AG09319 (cell line): ENCODE data around the gene FHIT.

Experiments used
- DNase-seq: peaks from one replicate; pipeline ENCODE4 v3.0.0-alpha.2; 2010; ENCODE audit warnings: low read depth; ENCODE audit errors: extremely low read depth
- TF ChIP-seq, protein P1 (sequence below): IDR thresholded peaks from 2 replicates; pipeline ENCODE4 v1.5.1; 2011; ENCODE audit warnings: low read depth, mild to moderate bottlenecking, inconsistent platforms, low read length, moderate library complexity

FHIT gene

GRCh38 chr3:60010781-60011180 lies 1240.5 kb downstream of the FHIT start:
- no peak for DNase-seq
- TF ChIP-seq, protein P1, sequence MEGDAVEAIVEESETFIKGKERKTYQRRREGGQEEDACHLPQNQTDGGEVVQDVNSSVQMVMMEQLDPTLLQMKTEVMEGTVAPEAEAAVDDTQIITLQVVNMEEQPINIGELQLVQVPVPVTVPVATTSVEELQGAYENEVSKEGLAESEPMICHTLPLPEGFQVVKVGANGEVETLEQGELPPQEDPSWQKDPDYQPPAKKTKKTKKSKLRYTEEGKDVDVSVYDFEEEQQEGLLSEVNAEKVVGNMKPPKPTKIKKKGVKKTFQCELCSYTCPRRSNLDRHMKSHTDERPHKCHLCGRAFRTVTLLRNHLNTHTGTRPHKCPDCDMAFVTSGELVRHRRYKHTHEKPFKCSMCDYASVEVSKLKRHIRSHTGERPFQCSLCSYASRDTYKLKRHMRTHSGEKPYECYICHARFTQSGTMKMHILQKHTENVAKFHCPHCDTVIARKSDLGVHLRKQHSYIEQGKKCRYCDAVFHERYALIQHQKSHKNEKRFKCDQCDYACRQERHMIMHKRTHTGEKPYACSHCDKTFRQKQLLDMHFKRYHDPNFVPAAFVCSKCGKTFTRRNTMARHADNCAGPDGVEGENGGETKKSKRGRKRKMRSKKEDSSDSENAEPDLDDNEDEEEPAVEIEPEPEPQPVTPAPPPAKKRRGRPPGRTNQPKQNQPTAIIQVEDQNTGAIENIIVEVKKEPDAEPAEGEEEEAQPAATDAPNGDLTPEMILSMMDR = no peak

DNA sequence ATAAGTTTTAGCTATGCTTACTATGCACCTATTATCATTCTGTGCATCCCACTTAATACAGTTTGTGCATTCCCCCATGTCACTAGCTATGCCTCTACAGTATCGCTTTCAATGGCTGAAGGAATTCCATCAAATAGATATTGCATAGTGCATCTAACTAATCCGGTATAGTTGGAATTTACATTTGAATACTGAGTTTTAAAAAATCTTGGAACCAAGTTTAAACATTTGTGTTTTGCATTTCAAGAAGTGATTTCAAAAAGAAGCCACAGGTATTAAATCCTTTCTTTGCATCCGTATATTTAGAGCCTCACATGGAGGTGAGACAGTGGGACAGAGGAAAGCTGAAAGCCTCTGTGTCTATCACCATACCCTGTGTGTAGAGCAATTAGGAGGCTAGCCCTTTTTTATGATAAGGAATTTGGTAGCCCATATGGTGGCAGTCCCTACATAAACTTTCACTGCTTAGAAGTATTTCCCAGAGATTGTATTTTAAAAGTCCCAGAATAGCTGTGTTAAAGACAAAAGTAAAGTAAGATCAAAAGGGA lies 1241.2 kb downstream of the FHIT start:
- DNase-seq = no peak
- TF ChIP-seq, protein P1 = no peak

DNA sequence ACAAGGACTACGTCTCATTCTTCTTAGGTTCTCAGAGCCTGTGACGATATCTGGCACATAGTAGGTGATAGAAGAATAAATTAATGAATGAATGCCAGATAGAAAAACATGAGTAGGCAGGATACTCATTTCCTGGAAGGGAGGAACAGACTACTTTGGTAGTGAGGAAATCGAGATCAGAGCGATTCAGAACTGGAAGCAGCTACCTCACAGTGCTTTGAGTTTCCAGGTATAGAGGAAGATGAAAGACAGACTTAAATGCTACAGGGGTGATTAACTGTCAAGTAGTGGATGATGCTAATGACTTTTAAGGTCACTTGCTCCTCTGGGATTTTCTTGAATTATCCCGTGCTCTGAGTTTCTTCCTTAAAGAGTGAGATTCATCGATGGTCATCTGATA lies 1249.9 kb downstream of the FHIT start:
- DNase-seq = no peak
- TF ChIP-seq, protein P1 = no peak

DNA sequence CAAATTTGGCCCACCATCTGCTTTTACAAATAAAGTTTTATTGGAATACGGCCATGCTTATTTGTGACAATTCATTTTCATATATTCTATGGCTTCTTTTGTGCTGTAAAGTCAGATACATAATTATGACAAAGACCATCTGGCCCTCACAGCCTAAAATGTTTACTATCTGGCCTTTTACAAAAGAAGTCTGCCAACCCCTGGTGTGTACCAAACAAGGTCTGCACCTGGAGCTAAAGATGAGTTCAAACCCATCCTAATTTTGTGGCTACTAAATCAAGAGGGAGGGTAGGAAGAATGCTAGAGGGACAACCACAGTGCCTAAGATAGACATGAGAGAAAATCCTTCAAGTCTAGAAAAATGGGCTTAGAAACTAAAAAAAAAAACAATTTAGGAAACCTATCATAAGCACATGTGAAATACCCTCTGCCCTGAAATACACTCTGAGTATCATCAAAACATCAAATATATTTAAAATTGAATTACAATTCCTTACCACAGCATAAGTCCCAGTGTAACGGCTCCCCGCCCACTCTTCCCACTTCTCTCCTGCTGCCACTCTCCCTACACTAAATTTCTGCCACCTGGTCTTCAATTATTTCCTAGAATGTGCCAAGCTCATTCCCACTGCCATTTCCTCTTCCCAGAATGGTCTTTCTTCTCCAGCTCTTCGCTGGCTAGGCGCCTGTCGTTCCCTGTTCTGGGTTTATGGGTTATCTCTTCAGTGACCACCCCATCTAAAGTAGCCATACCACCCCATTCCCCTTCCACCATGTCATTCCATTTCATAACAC lies 1250.7 kb downstream of the FHIT start:
- DNase-seq = no peak
- TF ChIP-seq, protein P1 = no peak

GRCh38 chr3:59998058-59998457 lies 1253.2 kb downstream of the FHIT start:
- no peak for DNase-seq
- TF ChIP-seq, protein P1 = no peak

DNA sequence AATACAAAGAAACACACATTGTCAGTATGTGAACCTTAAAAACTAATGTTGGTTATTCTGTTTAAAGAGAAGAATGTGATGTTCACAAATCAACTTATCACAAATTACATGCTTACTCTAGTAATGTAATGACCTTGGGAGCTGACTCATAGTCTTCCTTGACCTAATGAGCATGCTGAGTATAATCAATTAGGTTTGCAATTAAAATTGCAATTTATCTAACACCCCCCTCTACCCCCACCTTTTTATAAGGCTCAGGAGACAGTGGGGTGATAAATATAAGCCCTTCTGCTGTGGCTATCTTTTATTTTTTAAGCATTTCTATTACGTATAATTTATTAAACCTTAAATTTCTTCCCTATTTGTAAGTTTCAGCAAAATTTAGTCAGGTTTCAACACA lies 1253.7 kb downstream of the FHIT start:
- TF ChIP-seq, protein P1 = no peak
- DNase-seq = no peak

DNA sequence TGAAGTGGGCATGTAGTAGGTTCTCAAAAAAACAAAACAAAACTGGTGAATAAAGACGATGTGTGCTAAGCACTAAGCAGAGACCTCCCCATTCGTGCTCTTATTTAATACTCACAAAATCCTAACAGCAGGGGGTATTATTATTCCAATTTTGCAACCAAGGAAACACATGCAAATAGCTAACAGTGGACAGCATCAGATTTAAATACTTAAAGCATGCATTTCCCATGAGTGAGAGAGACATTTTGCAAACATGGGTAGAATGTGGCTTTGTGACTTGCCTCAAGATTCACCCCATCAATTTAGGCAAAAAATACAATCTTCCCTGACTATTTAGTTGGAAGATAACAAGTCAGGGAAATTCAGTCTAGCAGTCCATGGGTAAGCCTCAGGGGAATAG lies 1255.2 kb downstream of the FHIT start:
- DNase-seq = no peak
- TF ChIP-seq, protein P1 = no peak
